ENCODE results near the gene ATP7A. TPM values are rescaled to one million over a fixed set of nuclear protein-coding genes. Genes with fewer than 3 reads are reported as not detected.
"Not testable (repeated sequence)": the region's sequence is repeated elsewhere in the genome, so short reads cannot be mapped to it uniquely, and the experiment has no call there.

Gene ATP7A
- total RNA-seq, result 10 to 100 TPM in 1 of 4 donors, 1 to 10 TPM in 3; 6.7 to 11.5 (median 7.8) TPM
- 1.6 TPM for polyA plus RNA-seq
- long read RNA-seq, donor 1, partial matches to known transcripts, result 2 of 5 reads
- long read RNA-seq, donor 1, other reads (novel, unspliced or antisense), result 3 of 5 reads
- long read RNA-seq, donor 2, result 0 reads
- long read RNA-seq, donor 3, full-length matches to known transcripts, result 3 of 10 reads
- long read RNA-seq, donor 3, partial matches to known transcripts, result 3 of 10 reads
- long read RNA-seq, donor 3, other reads (novel, unspliced or antisense), result 4 of 10 reads
- long read RNA-seq, donor 4, result 0 reads

- DNase-seq (peak; percentile 89 to 95 (median 94)), ATAC-seq (peak; percentile 98)
- Histone ChIP-seq H3K9me3 (ENCODE audit: control insufficient read depth, low read length) (no peaks in the 10 kb centered on the region), H3K27ac (ENCODE audit: low read length) (peak within 1 kb of the TSS; percentile 95), H3K4me3 (ENCODE audit: low read length) (peak within 1 kb of the TSS; percentile 96), H3K4me1 (ENCODE audit: control insufficient read depth, insufficient read depth, low read length) (no peaks in the 10 kb centered on the region), H3K27me3 (ENCODE audit: control insufficient read depth, insufficient read depth) (no peaks in the 10 kb centered on the region)
- intact Hi-C loops (cut with DNase I), result loop anchor here in 1 of 4 donors (10.0 kb wide), 1 partner anchor 115 kb away; no protein-coding TSS in a partner anchor
- WGBS, result 1% methylated on average over 35 of the region's 36 CpGs
These were observed at the start of gene ATP7A for GRCh38 chrX:77910108-77910840. Gene ATP7A, plus strand, starts transcription at chrX:77910693. Its CDS starts 60,949 bp downstream, at chrX:77971642.

- no peak for DNase-seq
- Histone ChIP-seq H3K4me1 (ENCODE audit: control insufficient read depth, insufficient read depth, low read length) (no peaks in the 10 kb centered on the region), H3K4me3 (ENCODE audit: low read length) (no peak overlapping the region), H3K9me3 (ENCODE audit: control insufficient read depth, low read length) (no peaks in the 10 kb centered on the region), H3K27me3 (ENCODE audit: control insufficient read depth, insufficient read depth) (no peaks in the 10 kb centered on the region), H3K27ac (ENCODE audit: low read length) (no peak overlapping the region)
- intact Hi-C loops (cut with DNase I), result loop anchor here in 1 of 4 donors (10.0 kb wide), 1 partner anchor 91 kb away; the partner anchor contains the start of gene ATRX
- WGBS, result 74% methylated on average over 8 of the region's 8 CpGs
- no peak for ATAC-seq
These were observed 35.1 kb upstream of the ATP7A start for GRCh38 chrX:77875372-77875771.

GRCh38 chrX:77881418-77881817, 29.1 kb upstream of the ATP7A start:
- H3K9me3 ChIP-seq (ENCODE audit: control insufficient read depth, low read length); intact Hi-C loops (cut with DNase I); H3K27ac ChIP-seq (ENCODE audit: low read length); DNase-seq; ATAC-seq; H3K4me1 ChIP-seq (ENCODE audit: control insufficient read depth, insufficient read depth, low read length); H3K4me3 ChIP-seq (ENCODE audit: low read length); H3K27me3 ChIP-seq (ENCODE audit: control insufficient read depth, insufficient read depth): not testable (repeated sequence)
- 91% methylated on average over 4 of the region's 4 CpGs for WGBS

- intact Hi-C loops (cut with DNase I), result loop anchor here in 1 of 4 donors (10.0 kb wide), 1 partner anchor 108 kb away; the partner anchor contains the start of gene ATRX
- ATAC-seq (no peak), DNase-seq (no peak)
- Histone ChIP-seq H3K9me3 (ENCODE audit: control insufficient read depth, low read length) (no peaks in the 10 kb centered on the region), H3K27me3 (ENCODE audit: control insufficient read depth, insufficient read depth) (no peaks in the 10 kb centered on the region), H3K27ac (ENCODE audit: low read length) (no peak overlapping the region), H3K4me3 (ENCODE audit: low read length) (no peak overlapping the region), H3K4me1 (ENCODE audit: control insufficient read depth, insufficient read depth, low read length) (no peaks in the 10 kb centered on the region)
- WGBS, result 95% methylated on average over 2 of the region's 2 CpGs
These were observed 17.6 kb upstream of the ATP7A start for GRCh38 chrX:77892887-77893286.

GRCh38 chrX:77893713-77894112, 16.8 kb upstream of the ATP7A start:
- Histone ChIP-seq H3K27ac (ENCODE audit: low read length) (no peak overlapping the region), H3K4me1 (ENCODE audit: control insufficient read depth, insufficient read depth, low read length) (no peaks in the 10 kb centered on the region), H3K9me3 (ENCODE audit: control insufficient read depth, low read length) (no peaks in the 10 kb centered on the region), H3K27me3 (ENCODE audit: control insufficient read depth, insufficient read depth) (no peaks in the 10 kb centered on the region), H3K4me3 (ENCODE audit: low read length) (no peak overlapping the region)
- DNase-seq, result no peak
- WGBS, result 75% methylated on average over 10 of the region's 10 CpGs
- no peak for ATAC-seq
- intact Hi-C loops (cut with DNase I), result loop anchor here in 1 of 4 donors (10.0 kb wide), 1 partner anchor 109 kb away; the partner anchor contains the start of gene ATRX

- intact Hi-C loops (cut with DNase I), result loop anchor here in 1 of 4 donors (10.0 kb wide), 1 partner anchor 110 kb away; the partner anchor contains the start of gene ATRX
- under 1% methylated on average over 49 of the region's 49 CpGs for WGBS
- DNase-seq (peak; percentile 92 to 96 (median 96)), ATAC-seq (peak; percentile 97 to 99)
- Histone ChIP-seq H3K27ac (ENCODE audit: low read length) (peak within 1 kb of the TSS; percentile 97), H3K9me3 (ENCODE audit: control insufficient read depth, low read length) (no peaks in the 10 kb centered on the region), H3K4me1 (ENCODE audit: control insufficient read depth, insufficient read depth, low read length) (no peaks in the 10 kb centered on the region), H3K4me3 (ENCODE audit: low read length) (peak within 1 kb of the TSS; percentile 87), H3K27me3 (ENCODE audit: control insufficient read depth, insufficient read depth) (no peaks in the 10 kb centered on the region)
These were observed 15.3 kb upstream of the ATP7A start, which contains the start of gene MAGT1 for GRCh38 chrX:77894921-77895886. Gene MAGT1, minus strand, starts transcription at chrX:77895435. Its CDS starts 25 bp downstream, at chrX:77895410.

- WGBS, result under 1% methylated on average over 28 of the region's 28 CpGs
- peak within 1 kb of the TSS; percentile 95 for H3K27ac ChIP-seq (ENCODE audit: low read length)
- ATAC-seq (peak; percentile 85 to 88), DNase-seq (peak in 2 of 3 donors; percentile 41 to 59)
- H3K27me3 ChIP-seq (ENCODE audit: control insufficient read depth, insufficient read depth), result no peaks in the 10 kb centered on the region
- no peaks in the 10 kb centered on the region for H3K4me1 ChIP-seq (ENCODE audit: control insufficient read depth, insufficient read depth, low read length)
- intact Hi-C loops (cut with DNase I), result loop anchor here in 1 of 4 donors (10.0 kb wide), 1 partner anchor 114 kb away; the partner anchor contains the start of gene ATRX
- no peaks in the 10 kb centered on the region for H3K9me3 ChIP-seq (ENCODE audit: control insufficient read depth, low read length)
- H3K4me3 ChIP-seq (ENCODE audit: low read length), result peak within 1 kb of the TSS; percentile 98
These were observed 11.2 kb upstream of the ATP7A start, which contains the start of gene COX7B for GRCh38 chrX:77899081-77899828. Gene COX7B, plus strand, starts transcription at chrX:77899468. Its CDS starts 86 bp downstream, at chrX:77899554.

- H3K27me3 ChIP-seq (ENCODE audit: control insufficient read depth, insufficient read depth), result no peaks in the 10 kb centered on the region
- intact Hi-C loops (cut with DNase I), result no loop called here
- ATAC-seq (no peak), DNase-seq (no peak)
- H3K4me1 ChIP-seq (ENCODE audit: control insufficient read depth, insufficient read depth, low read length), result no peaks in the 10 kb centered on the region
- H3K27ac ChIP-seq (ENCODE audit: low read length), result no peak overlapping the region
- peak overlapping the region; percentile 98 for H3K4me3 ChIP-seq (ENCODE audit: low read length)
- 69% methylated on average over 1 of the region's 1 CpG for WGBS
- H3K9me3 ChIP-seq (ENCODE audit: control insufficient read depth, low read length), result no peaks in the 10 kb centered on the region
These were observed 9.8 kb upstream of the ATP7A start for GRCh38 chrX:77900688-77901087.

- no peaks in the 10 kb centered on the region for H3K9me3 ChIP-seq (ENCODE audit: control insufficient read depth, low read length)
- no peak overlapping the region for H3K27ac ChIP-seq (ENCODE audit: low read length)
- WGBS, result 77% methylated on average over 5 of the region's 5 CpGs
- intact Hi-C loops (cut with DNase I), result no loop called here
- H3K4me1 ChIP-seq (ENCODE audit: control insufficient read depth, insufficient read depth, low read length), result no peaks in the 10 kb centered on the region
- DNase-seq, result no peak
- H3K27me3 ChIP-seq (ENCODE audit: control insufficient read depth, insufficient read depth), result no peaks in the 10 kb centered on the region
- no peak for ATAC-seq
- H3K4me3 ChIP-seq (ENCODE audit: low read length), result peak overlapping the region; percentile 98
These were observed 9.0 kb upstream of the ATP7A start for GRCh38 chrX:77901506-77901905.
